H9 (cell line): ENCODE results near the gene NFE2L3. TPM values are rescaled to one million over a fixed set of nuclear protein-coding genes. Genes with fewer than 3 reads are reported as not detected.

ENCODE experiments used
- DNase-seq: peaks from one replicate; pipeline ENCODE4 v3.0.0-alpha.2; 2017
- H2AFZ ChIP-seq: one replicate; pipeline ENCODE4 v1.6.1; 2013; ENCODE audit warnings: mild to moderate bottlenecking, low read length, control low read depth, moderate library complexity
- H2AK5ac ChIP-seq: 2 replicates; pipeline ENCODE4 v1.6.1; 2013; ENCODE audit warnings: low read length, control low read depth, mixed read lengths; ENCODE audit not compliant: insufficient read length
- H2BK120ac ChIP-seq: one replicate; pipeline ENCODE4 v1.6.1; 2013; ENCODE audit warnings: low read depth, mild to moderate bottlenecking, low read length, control low read depth, inconsistent platforms; ENCODE audit not compliant: poor library complexity, severe bottlenecking
- H2BK12ac ChIP-seq: 2 replicates; pipeline ENCODE4 v1.6.1; 2013; ENCODE audit warnings: low read length, control low read depth, mixed read lengths, low read depth; ENCODE audit not compliant: insufficient read length
- H2BK15ac ChIP-seq: 2 replicates; pipeline ENCODE4 v1.6.1; 2013; ENCODE audit warnings: low read depth, low read length, control low read depth
- H2BK20ac ChIP-seq: one replicate; pipeline ENCODE4 v1.6.1; 2013; ENCODE audit warnings: low read depth, mild to moderate bottlenecking, low read length, control low read depth, inconsistent platforms; ENCODE audit not compliant: poor library complexity, severe bottlenecking
- H2BK5ac ChIP-seq: 2 replicates; pipeline ENCODE4 v1.6.1; 2013; ENCODE audit warnings: low read length, control low read depth, mixed read lengths; ENCODE audit not compliant: insufficient read length
- H3K14ac ChIP-seq: 2 replicates; pipeline ENCODE4 v1.6.1; 2013; ENCODE audit warnings: low read length, control low read depth; ENCODE audit not compliant: insufficient read depth
- H3K18ac ChIP-seq: 2 replicates; pipeline ENCODE4 v1.6.1; 2013; ENCODE audit warnings: low read depth, mild to moderate bottlenecking, mixed read lengths, low read length, control low read depth; ENCODE audit not compliant: insufficient read length
- H3K23ac ChIP-seq: 2 replicates; pipeline ENCODE4 v1.6.1; 2013; ENCODE audit warnings: low read length, control low read depth, mixed read lengths, low read depth; ENCODE audit not compliant: insufficient read length
- H3K23me2 ChIP-seq: 2 replicates; pipeline ENCODE4 v1.6.1; 2013; ENCODE audit warnings: low read depth, mild to moderate bottlenecking, mixed read lengths, low read length, control low read depth; ENCODE audit not compliant: insufficient read length, poor library complexity, severe bottlenecking
- H3K27ac ChIP-seq: 2 replicates; pipeline ENCODE4 v1.5.1; 2013; ENCODE audit warnings: low read length, control low read depth, mixed read lengths, low read depth; ENCODE audit not compliant: insufficient read length
- H3K27me3 ChIP-seq: 2 replicates; pipeline ENCODE4 v1.6.1; 2013; ENCODE audit warnings: low read length, control low read depth, inconsistent platforms; ENCODE audit not compliant: insufficient read depth
- H3K4ac ChIP-seq: 2 replicates; pipeline ENCODE4 v1.6.1; 2013; ENCODE audit warnings: low read depth, mild to moderate bottlenecking, control low read depth, inconsistent platforms, low read length, moderate library complexity
- H3K4me1 ChIP-seq: 2 replicates; pipeline ENCODE4 v1.6.1; 2013; ENCODE audit warnings: low read length, control low read depth, inconsistent platforms; ENCODE audit not compliant: insufficient read depth
- H3K4me2 ChIP-seq: 2 replicates; pipeline ENCODE4 v1.6.1; 2013; ENCODE audit warnings: low read length, control low read depth, mixed read lengths; ENCODE audit not compliant: insufficient read length, insufficient read depth
- H3K56ac ChIP-seq: 2 replicates; pipeline ENCODE4 v1.6.1; 2013; ENCODE audit warnings: low read depth, mild to moderate bottlenecking, mixed read lengths, low read length, control low read depth; ENCODE audit not compliant: insufficient read length
- H3K79me1 ChIP-seq: 2 replicates; pipeline ENCODE4 v1.6.1; 2013; ENCODE audit warnings: low read depth, mild to moderate bottlenecking, moderate library complexity, low read length, control low read depth, inconsistent platforms; ENCODE audit not compliant: insufficient read depth, poor library complexity, severe bottlenecking
- H3K79me2 ChIP-seq: 2 replicates; pipeline ENCODE4 v1.6.1; 2013; ENCODE audit warnings: low read length, control low read depth, inconsistent platforms; ENCODE audit not compliant: insufficient read depth
- H3K9ac ChIP-seq: 2 replicates; pipeline ENCODE4 v1.6.1; 2013; ENCODE audit warnings: low read length, control low read depth, mixed read lengths; ENCODE audit not compliant: insufficient read length; ENCODE audit errors: extremely low read depth
- H3K9me3 ChIP-seq: one replicate; pipeline ENCODE4 v1.6.1; 2013; ENCODE audit warnings: low read depth, low read length, inconsistent platforms; ENCODE audit not compliant: control insufficient read depth
- H3T11ph ChIP-seq: one replicate; pipeline ENCODE4 v1.6.1; 2013; ENCODE audit warnings: mild to moderate bottlenecking, low read length, control low read depth, inconsistent platforms
- H4K20me1 ChIP-seq: one replicate; pipeline ENCODE4 v1.6.1; 2013; ENCODE audit not compliant: control insufficient read depth, insufficient read length, insufficient read depth
- H4K5ac ChIP-seq: 2 replicates; pipeline ENCODE4 v1.6.1; 2013; ENCODE audit warnings: low read depth, mild to moderate bottlenecking, mixed read lengths, low read length, control low read depth; ENCODE audit not compliant: insufficient read length
- H4K8ac ChIP-seq: replicated peaks from 2 replicates; pipeline ENCODE4 v1.6.1; 2013; ENCODE audit warnings: low read length, control low read depth, mixed read lengths, low read depth; ENCODE audit not compliant: insufficient read length
- H4K91ac ChIP-seq: 2 replicates; pipeline ENCODE4 v1.6.1; 2013; ENCODE audit warnings: low read depth, mild to moderate bottlenecking, moderate library complexity, mixed read lengths, low read length, control low read depth; ENCODE audit not compliant: insufficient read length
- H3K27ac Mint-ChIP-seq, 3 experiments: 2 replicates in 2 of 3; 3 replicates in 1 of 3; pipeline ENCODE4 v1.8.0; 2020 to 2021; ENCODE audit warnings: mixed read lengths in 3 of 3, mild to moderate bottlenecking in 1 of 3, moderate library complexity in 1 of 3
- H3K27me3 Mint-ChIP-seq: 2 replicates; pipeline ENCODE4 v1.8.0; 2021; ENCODE audit warnings: low read depth, mild to moderate bottlenecking, moderate library complexity, mixed read lengths
- H3K36me3 Mint-ChIP-seq, 3 experiments: 2 replicates in 2 of 3; 3 replicates in 1 of 3; pipeline ENCODE4 v1.8.0; 2020 to 2021; ENCODE audit warnings: low read depth in 3 of 3, mixed read lengths in 3 of 3; ENCODE audit not compliant: insufficient read depth in 1 of 3
- H3K4me1 Mint-ChIP-seq, 2 experiments: 2 replicates each; pipeline ENCODE4 v1.8.0; 2020; ENCODE audit warnings: mixed read lengths in 2 of 2
- H3K4me3 Mint-ChIP-seq, 2 experiments: 2 replicates in 1 of 2; 3 replicates in 1 of 2; pipeline ENCODE4 v1.8.0; 2020 to 2021; ENCODE audit warnings: mild to moderate bottlenecking in 2 of 2, mixed read lengths in 2 of 2, moderate library complexity in 1 of 2
- H3K9me3 Mint-ChIP-seq, 2 experiments: 2 replicates in 1 of 2; 3 replicates in 1 of 2; pipeline ENCODE4 v1.8.0; 2020; ENCODE audit warnings: mild to moderate bottlenecking in 2 of 2, mixed read lengths in 2 of 2, moderate library complexity in 1 of 2
- CTCF ChIP-seq: fragments of 200-600 bp; sonication (generic); conservative IDR thresholded peaks from 3 replicates; pipeline ENCODE4 v1.8.0; 2021; ENCODE audit warnings: antibody characterized with exemption, mild to moderate bottlenecking
- WGBS: extraction: QIAGEN DNeasy Blood & Tissue Kit; methylation state at CpG from one replicate; pipeline ENCODE4 v1.1.7; 2013; ENCODE audit warnings: missing lambda C conversion rate, low lambda C conversion rate, mixed read lengths; ENCODE audit not compliant: insufficient read length; ENCODE audit errors: extremely low coverage; 5-methylcytosine and 5-hydroxymethylcytosine counted together
- total RNA-seq: library from RNA; stranded (reverse); gene quantifications from 2 replicates; pipeline ENCODE4 v1.2.1, GENCODE V29; 2021

Gene NFE2L3
- total RNA-seq, 1 experiment from 2014 or later, result 46.9 TPM

GRCh38 chr7:26181474-26182227 lies 29.7 kb downstream of the NFE2L3 start:
- Mint-ChIP-seq H3K4me3 (no peak overlapping the region), H3K4me1 (peaks cover 12 to 17% of the 10 kb centered on the region in 2 experiments; a peak in 3 of 4 replicates), H3K27ac (peak overlapping the region in 1 of 3 experiments; percentile 25; a peak in 3 of 7 replicates), H3K27me3 (peaks cover 1% of the 10 kb centered on the region; the same call in 1 of the 2 replicates), H3K9me3 (peaks cover 4 to 5% of the 10 kb centered on the region in 2 experiments; a peak in 4 of 5 replicates), H3K36me3 (peaks cover 26 to 55% (median 45%) of the 10 kb centered on the region in 3 experiments)
- Histone ChIP-seq H3K18ac (no peak overlapping the region), H2BK12ac (no peak overlapping the region), H3K79me2 (no peaks in the 10 kb centered on the region; the same call in 1 of the 2 replicates), H3T11ph (no peak overlapping the region), H4K91ac (no peak overlapping the region), H2AFZ (no peak overlapping the region), H4K20me1 (no peaks in the 10 kb centered on the region), H2BK5ac (no peak overlapping the region), H3K4ac (no peak overlapping the region), H2AK5ac (no peak overlapping the region), H4K8ac (no peak overlapping the region), H3K79me1 (no peaks in the 10 kb centered on the region), H3K23me2 (no peaks in the 10 kb centered on the region), H3K27ac (no peak overlapping the region), H3K56ac (no peak overlapping the region), H3K9ac (no peak overlapping the region), H3K27me3 (no peaks in the 10 kb centered on the region), H3K4me1 (no peaks in the 10 kb centered on the region; the same call in 1 of the 2 replicates), H3K4me2 (no peak overlapping the region), H3K23ac (no peak overlapping the region), H2BK20ac (no peak overlapping the region), H3K9me3 (no peaks in the 10 kb centered on the region), H2BK120ac (no peak overlapping the region), H3K14ac (no peak overlapping the region), H4K5ac (no peak overlapping the region), H2BK15ac (no peak overlapping the region)
- no peak for TF ChIP-seq CTCF
- DNase-seq, result no peak
- WGBS, result no CpG with 5 or more reads among the region's 3 CpGs
